HG02870 (cell line): ENCODE data around the gene MDGA2.
A peak's percentile ranks its signal among the peaks of the same experiment; 100 is the strongest.

Experiments
- ATAC-seq: cut with Tn5 transposase; IDR thresholded peaks from one replicate; pipeline ENCODE4 v1.9.1; 2021; ENCODE audit warnings: mild to moderate bottlenecking, moderate library complexity; ENCODE audit not compliant: unreplicated experiment

MDGA2 gene

DNA sequence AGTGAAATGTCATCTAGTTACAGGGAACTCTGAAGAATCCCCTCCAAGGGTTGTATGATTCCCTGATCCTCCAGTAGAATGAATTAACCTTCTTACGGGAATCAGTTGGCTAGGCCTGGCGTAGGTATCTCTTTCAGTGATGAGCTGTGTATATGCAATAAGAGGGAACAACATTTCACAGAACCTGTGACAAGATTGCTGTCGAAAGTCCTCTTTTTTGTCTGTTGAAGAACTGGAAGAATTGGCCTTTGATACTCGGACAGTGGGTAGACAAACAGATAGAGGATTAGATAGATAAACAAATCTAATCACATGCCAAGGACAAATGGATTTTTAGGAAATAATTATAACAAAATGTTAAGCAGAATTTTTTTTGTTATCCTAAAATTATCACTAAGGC, 184.6 kb downstream of the MDGA2 start:
- no peak for ATAC-seq

DNA sequence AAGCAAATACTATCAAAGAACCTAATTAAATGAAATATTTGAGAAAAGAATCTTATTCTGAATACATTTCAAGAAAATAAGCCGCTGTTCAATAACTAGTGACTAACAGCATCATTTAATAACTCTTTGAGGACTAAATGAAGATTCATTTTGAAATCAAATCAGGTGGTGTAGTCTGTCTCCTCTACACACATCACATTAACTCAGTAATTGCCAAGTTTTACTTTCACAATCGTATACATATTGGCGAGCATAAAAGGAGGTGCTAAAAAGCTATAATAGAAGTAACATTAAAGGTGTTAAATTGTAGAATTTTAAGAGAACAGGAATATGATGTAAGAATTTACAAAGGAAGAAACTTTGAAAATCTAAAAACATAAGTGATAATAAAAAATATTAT, 185.1 kb downstream of the MDGA2 start:
- ATAC-seq, result no peak

DNA sequence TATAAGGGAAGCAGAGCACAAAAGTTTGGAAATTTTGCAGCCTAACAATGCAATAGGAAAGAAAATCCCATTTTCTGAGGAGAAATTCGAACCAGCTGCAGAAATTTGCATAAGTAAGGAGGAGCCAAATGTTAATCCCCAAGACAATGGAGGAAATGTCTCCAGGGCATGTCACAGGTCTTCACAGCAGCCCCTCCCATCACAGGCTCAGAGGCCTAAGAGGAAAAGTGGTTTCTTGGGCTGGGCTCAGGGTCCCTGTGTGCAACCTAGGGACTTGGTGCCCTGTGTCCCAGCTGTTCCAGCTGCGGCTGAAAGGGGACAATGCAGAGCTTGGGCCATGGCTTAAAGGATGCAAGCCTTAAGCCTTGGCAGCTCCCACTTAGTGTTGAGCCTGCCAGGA, 190.0 kb downstream of the MDGA2 start:
- no peak for ATAC-seq

DNA sequence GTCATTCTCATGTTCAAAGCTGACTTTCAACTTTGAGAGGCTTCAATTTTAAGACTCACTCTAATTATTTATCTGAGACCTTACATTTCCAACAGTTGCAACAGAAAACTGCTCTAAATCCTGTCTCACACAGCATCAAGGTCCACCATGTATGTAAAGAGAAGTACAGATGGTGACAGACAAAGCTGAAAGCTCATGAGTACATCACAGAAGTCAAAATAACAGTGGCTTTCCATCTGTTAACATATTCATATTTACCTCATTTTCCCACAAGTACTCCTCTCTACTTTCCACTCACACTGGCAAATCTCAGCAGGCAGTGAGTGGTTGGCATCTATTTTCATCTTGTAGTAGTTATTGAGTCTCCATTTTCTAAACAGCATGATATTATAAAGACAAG, 192.0 kb downstream of the MDGA2 start:
- no peak for ATAC-seq

DNA sequence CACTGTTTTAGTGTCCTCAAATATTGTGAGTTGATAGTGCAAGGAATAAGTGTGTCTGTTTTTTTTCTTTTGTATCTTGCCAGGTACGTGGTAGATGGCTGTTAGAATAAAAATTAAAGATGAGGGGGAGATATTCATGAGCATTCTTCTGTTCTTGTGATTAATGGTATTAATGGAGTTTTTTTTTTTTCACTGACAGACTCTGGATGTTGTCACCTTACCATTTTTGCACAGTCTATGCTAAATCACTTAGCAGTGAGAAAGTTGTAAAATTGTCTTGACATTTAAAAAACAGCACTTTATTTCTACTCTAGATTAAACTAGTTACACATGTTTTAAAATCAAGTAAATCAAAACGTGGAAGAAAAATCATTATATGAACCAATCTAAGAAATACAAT, 204.3 kb downstream of the MDGA2 start:
- ATAC-seq, result no peak

DNA sequence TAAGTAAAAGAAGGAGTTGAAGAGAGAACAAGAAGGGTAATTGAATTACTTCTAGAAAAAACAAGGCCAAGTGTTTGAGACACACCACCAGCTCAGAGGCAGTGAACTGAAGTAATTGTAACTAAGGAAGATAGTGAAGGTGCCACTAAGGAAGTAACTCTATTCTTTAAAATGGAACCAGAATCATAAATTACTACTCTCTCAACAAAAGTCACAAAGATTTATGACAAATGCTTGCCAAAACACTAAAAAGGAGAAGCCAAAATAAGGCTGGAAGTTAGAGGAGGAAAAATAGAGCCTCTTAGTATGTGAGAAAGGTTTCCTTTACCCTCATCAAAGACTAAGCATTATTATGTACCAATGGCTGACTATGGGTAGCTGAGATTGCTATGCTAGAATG, 208.5 kb downstream of the MDGA2 start:
- no peak for ATAC-seq

DNA sequence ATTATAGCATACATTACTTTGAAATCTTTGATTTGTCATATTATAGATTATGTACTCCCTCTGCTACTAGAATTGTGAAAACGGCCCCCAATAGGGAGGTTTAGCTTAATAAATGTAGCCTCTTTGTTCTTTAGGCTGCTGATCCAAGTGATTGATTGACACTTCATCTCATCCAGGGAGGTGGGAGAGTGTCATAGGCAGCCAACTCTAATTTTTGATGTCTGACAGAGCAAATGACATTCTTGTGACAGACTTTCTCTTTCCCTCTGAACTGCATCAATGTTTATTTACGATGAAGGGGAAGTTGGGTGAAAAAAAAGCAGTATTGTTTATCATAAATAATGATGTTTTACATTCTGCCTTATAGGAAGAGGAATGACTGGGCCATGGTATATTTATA, 221.4 kb downstream of the MDGA2 start:
- ATAC-seq, result no peak

DNA sequence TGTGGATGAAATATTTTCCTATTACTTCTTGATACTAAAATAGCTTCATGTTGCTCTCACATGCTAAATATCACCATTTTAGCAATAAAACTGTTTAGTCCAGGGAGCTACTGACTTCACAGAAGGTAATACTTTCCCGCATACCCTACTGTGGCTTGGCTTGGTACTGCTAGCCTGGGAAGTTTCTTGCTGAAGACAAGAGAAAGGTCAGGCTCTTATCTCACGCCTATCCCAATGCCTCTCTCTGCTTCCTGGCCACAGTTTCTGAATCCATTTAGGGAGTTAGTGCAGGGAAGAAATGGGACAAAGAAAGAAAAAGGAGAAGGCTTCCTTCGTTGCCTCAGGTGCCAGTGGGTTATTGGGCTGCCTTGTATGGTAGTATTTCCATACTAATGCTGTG, 228.3 kb downstream of the MDGA2 start:
- ATAC-seq, result no peak

DNA sequence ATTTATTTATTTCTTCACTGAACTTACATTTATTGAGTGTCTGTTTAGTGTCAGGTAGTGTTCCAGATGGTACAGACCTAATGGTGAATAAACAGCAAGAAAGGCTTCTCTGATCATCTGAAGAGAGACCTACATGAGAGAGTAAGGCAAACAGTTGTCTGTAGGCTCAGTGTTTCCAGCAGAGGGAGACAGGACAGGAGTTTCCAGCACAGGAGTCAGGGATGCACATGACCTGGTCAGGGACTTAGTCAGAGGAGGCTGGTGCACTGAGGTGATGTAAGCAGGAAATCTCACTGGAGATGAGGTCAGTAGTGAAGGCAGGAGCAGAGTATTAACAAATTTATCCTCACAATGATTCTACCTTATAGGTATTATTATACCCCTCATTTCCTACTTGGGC, 233.2 kb downstream of the MDGA2 start:
- no peak for ATAC-seq

DNA sequence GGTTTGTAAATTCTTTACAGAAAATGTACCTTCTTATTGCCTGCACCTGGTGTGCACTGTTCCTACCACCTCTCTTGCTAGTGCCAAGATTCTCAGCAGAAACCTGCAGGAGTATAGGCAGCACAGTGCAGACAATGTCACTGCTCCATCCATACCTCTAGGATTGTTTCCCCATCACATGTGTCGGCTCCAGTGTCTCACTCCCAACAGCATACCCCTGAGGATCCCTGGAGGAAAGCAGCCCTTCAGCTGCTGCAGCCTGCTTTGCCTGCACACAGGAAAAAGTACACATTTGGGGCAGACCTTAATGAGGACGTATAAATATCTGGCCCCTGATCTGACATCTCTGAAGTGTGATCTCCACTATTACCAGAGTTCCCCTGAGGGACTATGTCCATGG, 235.5 kb downstream of the MDGA2 start:
- ATAC-seq, result no peak

DNA sequence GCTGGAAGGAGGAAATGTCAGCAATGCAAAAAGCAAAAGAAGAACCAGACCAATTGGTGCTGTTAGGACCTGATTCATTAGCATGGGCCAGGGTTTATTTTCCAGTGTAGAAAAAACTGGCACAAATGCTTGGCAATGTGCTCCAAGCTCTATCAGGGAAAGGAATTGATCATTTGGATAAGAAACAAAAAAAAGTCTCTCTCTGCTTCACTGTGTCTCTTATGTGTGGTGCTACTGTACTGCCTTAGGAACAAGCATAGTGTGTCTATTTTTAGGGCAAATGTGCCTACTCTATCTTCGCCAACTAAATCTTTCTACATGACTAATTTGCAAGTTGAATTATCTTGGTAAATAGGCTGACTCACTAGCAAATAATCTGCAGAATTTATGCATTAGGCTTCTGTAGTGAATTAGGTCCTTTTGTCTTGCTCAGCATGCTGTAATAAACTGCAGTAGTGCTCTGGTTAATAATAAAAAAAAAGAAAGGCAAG, 236.7 kb downstream of the MDGA2 start:
- no peak for ATAC-seq

DNA sequence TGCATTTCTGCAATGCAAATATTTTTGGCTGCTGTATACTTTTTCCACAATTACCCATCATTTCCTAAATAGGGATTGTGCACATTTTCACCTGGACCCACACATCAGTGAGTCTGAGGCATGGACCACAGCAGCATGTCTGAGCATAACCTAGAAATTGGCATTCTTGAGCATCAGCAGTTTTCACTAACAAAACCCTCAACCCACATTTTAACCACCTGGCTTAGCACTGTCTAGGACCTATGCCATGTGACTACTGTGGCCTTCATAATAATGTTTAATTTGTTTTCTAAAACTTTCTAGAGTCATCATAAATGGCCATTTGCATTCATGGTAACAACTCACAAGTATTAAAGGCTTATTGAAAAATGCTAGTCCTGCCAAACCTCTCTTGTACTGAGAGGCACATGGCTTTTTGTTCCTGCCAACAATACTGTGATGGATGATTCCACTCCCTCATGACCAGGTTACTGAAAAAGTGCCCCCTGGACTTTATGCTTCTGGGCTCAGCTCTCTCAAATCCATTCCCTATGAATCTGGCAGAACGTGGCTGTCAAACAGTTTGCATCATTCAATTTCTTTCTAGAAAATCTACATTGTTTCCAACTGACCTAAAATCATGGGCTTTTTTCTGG, 240.0 kb downstream of the MDGA2 start:
- ATAC-seq, result no peak

DNA sequence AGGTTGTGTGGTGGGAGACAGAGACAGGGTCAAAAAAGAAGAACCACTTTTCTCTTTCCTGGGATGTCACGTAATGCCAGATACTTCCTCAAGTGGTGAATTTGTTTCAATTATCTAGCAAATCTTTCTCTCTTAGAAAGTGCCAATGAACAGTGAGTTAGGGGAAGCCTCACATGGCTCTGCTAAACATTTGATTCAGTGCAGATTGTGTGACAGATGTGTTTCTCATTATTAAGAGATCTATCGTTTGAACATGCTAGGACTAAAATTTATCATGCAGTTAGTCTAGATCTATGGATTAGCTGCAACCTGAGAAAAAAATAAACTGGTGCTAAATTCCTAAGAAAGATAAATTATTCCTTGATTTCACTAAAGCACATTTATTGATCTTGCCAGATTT, 247.8 kb downstream of the MDGA2 start:
- ATAC-seq, result no peak

DNA sequence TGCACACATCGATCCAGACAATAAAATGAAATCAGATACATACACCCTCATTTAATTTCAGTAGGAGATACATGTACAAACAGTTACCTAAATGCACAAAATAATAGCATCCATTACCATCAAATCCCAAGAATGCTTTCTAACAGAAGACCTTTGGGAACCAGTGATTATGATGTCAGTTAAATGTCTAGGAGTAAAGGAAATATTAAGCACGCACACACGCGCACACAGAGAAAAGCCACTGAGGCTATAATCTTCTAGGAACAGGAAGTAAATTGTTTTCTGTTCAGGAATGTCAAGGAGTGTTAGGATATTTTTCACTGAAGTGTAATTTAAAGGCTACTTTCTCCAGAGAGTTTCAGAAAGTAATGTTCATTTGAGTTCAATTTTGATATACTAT, 250.1 kb downstream of the MDGA2 start:
- ATAC-seq, result no peak

DNA sequence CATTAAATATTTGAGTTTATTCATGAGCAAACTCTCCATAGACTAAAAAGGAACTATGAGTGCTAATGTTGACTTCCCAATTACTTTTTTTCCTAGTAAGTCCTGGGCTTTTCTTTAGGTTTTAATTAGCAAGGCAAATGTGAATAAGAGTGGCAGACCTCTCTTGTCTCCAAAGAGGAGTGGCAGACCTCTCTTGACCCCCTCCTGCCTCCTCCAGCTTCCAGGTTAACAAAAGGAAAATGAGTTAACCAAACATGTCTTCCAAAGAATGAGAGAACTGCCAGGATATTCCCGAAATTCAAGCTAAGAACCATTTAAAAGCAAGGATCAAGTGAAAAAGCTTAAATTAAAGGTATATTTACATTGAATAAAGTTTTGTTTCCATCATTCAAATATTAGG, 253.2 kb downstream of the MDGA2 start:
- no peak for ATAC-seq

DNA sequence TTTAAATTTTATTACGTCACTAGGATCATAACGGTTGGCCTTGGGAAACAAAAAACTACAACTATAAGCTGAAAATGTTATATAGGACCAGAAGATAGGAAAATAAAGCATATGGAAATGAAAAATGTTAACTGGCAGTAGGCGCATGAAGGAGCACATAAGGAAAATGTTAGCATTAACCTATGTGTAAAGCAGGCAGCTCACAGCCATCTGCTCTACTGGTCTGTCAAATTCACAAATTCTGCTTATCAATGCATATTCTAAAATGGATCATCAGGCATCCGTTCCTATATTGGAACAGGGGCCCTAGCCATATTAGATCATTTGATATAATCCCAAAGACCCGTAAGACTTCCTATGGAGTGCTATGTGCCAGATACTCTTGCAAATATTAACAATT, 263.9 kb downstream of the MDGA2 start:
- no peak for ATAC-seq

DNA sequence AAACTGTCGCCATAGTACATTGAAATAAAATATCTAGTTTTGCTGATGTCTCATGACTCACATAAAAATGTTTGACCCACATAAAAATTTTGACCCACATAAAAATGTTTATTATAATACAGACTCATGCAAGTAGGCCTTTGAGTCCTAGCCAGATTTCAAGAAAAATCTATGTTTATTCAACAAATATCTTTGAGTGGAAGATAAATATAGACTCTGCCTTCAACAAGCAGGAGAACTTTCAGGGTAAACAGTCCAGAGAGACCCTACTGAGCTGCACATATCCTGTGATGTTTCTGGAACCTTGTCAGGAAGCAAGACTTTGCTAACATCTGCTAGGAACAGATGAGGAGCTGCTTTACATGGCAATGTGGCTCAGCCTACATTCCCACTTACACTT, 283.1 kb downstream of the MDGA2 start:
- ATAC-seq, result no peak

DNA sequence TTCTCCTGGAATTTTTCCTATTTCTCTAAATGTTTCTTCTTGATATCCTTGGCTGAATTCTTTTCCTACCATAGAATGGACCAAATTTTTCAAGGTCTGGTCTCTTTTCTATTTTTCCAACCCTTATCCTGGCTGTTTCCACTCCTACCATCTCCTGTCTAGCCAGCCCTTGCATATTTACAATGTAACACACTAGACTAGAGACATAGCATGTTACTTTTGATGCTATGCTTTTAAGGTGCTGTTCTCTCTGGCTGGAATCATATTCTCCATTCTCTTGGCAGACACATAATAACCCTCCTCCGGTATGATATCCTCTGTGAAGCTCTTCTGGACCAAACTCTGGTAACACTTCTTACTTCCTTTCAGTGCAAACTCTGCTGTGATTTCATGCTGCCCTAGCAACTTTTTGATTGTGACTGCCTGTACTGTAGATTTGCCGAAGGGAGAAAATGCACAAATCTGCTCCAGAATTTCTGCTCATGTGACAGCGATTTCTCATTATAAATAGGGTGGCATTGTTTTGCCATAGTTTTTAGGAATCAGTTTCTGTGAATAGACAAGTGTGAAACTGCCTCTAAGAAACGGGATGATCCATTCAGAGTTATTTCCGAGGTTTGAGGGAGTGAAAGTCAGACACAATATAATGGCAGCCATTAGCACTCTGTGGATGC, 284.4 kb downstream of the MDGA2 start:
- no peak for ATAC-seq

DNA sequence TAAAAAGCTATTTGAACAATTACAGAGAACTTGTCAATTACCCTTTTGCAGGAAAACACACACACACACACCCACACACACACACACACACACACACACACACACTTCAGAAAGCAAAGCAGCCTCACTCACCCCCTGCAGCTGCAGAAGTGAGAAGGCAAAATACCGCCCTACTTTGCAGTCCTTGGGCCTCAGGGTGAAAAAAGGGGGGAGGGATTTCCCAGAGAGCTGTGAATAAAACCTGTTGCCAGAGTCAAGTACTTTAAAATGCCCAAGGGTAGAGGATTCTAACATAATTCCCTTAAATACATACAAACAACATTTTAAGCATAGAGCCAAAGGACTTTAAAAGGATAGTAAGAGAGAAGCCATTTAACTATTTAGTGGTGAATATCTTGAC, 285.9 kb downstream of the MDGA2 start:
- ATAC-seq, result no peak

DNA sequence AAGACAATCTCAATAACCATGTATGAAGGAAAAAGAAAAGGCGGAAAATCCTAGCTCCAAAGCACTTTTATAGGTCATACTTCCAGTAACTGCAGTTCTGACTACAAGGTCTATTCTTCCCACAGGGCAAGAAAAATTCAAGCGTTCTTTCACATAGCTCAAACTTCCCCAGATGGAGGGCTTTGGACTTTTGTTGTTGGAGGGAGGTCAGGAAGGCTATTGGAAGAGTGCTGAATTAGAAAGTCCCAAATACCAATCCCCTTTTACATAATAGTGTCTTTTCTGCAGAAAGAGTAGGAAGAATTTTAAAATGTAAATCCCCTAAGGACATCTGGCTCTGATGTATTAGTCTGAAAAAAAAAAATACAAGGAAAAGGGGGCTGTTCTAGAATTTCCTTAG, 309.4 kb downstream of the MDGA2 start:
- no peak for ATAC-seq

DNA sequence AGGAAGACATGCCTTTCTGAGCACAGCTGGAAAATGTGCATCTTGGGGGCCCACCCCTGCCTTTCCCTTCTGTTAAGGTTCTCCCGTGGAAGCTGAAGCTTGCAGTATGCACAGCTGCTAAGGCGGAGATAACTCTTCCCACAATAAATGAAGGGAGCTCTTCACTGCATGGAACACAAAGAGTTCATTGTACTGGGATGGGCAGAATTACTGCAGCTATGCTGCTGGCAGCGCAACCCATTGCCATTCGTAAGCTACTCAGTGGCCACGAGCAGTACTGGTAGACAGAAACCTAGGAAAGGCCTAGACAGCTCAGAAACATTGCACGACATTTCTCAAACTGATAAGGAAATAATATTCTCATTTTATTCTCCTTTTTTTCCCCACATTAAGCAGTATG, 310.2 kb downstream of the MDGA2 start:
- ATAC-seq, result no peak

DNA sequence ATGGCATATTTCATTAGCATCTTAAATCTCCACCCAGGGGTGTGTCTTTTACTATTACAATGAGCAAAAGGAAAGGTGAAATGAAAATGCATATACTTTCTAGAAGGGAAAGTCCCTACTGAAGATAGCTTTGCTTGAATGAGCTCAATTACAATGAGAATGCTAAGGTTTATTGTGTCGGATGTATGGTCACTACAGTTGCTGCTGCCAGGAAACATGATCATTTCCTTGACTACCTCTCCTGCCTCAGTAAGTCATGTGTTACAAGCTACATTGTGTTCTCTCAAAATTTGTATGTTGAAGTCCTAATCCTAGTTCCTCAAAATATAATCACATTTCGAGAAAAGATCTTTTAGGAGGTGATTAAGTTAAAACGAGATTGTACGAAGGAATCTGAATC, 322.2 kb downstream of the MDGA2 start:
- ATAC-seq, result no peak

DNA sequence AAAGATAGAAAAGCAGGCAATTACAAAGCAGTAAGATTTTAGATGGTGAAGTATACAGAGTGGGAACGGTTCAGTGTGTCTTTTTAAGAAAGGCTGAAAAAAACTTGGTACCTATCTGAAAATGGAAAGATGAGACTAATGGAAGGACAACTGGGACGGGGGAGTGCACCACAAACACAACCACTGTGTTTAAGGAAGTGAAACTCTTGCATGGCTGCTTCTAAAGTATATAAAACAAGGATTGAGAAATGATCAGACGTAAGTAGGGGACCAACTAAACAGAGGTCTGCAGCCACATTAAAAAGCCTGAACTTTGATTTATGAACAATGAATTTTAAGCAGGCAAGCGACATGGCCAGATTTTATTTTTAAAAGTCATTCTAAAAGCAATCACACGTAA, 328.6 kb downstream of the MDGA2 start:
- peak; percentile 63 for ATAC-seq
